ENCODE measurements around the gene SMTNL2. TPM values are rescaled to one million over a fixed set of nuclear protein-coding genes. Genes with fewer than 3 reads are reported as not detected.

The SMTNL2 gene
- total and polyA plus RNA-seq, 2 donors (not counting 1 experiment from before 2014, with no cell fraction given) = 0.17 to 0.99 TPM

- Histone ChIP-seq H3K4me2 (ENCODE audit: extremely low read depth, insufficient read depth, low read length) (no peak overlapping the region), H3K36me3 (ENCODE audit: control insufficient read depth, insufficient read depth, low read length) (peaks cover 21% of the 10 kb centered on the region), H3K9ac (ENCODE audit: insufficient read depth, low read length) (no peak overlapping the region), H4K20me1 (ENCODE audit: control insufficient read depth, extremely low read depth, insufficient read depth, low read length) (no peaks in the 10 kb centered on the region), H3K27me3 (ENCODE audit: control insufficient read depth, insufficient read depth, low read length) (no peaks in the 10 kb centered on the region), H2AFZ (ENCODE audit: low read length) (no peak overlapping the region), H3K4me3 (replicated peaks in 1 of 4; ENCODE audit: control extremely low read depth in 1 of 4, insufficient read depth in 1 of 4, low read depth in 3 of 4, low read length in 4 of 4) (no peak overlapping the region), H3K27ac (ENCODE audit: insufficient read depth, low read length) (no peak overlapping the region), H3K9me3 (ENCODE audit: control insufficient read depth, insufficient read depth, low read depth, low read length) (no peaks in the 10 kb centered on the region), H3K4me1 (ENCODE audit: control insufficient read depth, extremely low read depth, insufficient read depth, low read length) (no peaks in the 10 kb centered on the region), H3K79me2 (ENCODE audit: control insufficient read depth, insufficient read depth, low read length) (no peaks in the 10 kb centered on the region)
- TF ChIP-seq, protein P1, sequence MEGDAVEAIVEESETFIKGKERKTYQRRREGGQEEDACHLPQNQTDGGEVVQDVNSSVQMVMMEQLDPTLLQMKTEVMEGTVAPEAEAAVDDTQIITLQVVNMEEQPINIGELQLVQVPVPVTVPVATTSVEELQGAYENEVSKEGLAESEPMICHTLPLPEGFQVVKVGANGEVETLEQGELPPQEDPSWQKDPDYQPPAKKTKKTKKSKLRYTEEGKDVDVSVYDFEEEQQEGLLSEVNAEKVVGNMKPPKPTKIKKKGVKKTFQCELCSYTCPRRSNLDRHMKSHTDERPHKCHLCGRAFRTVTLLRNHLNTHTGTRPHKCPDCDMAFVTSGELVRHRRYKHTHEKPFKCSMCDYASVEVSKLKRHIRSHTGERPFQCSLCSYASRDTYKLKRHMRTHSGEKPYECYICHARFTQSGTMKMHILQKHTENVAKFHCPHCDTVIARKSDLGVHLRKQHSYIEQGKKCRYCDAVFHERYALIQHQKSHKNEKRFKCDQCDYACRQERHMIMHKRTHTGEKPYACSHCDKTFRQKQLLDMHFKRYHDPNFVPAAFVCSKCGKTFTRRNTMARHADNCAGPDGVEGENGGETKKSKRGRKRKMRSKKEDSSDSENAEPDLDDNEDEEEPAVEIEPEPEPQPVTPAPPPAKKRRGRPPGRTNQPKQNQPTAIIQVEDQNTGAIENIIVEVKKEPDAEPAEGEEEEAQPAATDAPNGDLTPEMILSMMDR (conservative IDR thresholded peaks at IDR 0.05 in 1 of 2, IDR thresholded peaks at IDR 0.05 in 1 of 2; ENCODE audit: low read depth in 1 of 2, low read length in 2 of 2) = no peak
- TF ChIP-seq EZH2 (IDR thresholded peaks at IDR 0.05; ENCODE audit: low read length, missing control alignments) = no peak
- no peak for DNase-seq (ENCODE audit: low read depth in 2 of 2)
Measured at GRCh38 chr17:4538236-4539002, 45.9 kb upstream of the SMTNL2 start.

- no peak overlapping the region for H3K9ac ChIP-seq (ENCODE audit: insufficient read depth, low read length)
- H3K4me3 ChIP-seq (replicated peaks in 1 of 4; ENCODE audit: control extremely low read depth in 1 of 4, insufficient read depth in 1 of 4, low read depth in 3 of 4, low read length in 4 of 4) = no peak overlapping the region
- no peak overlapping the region for H2AFZ ChIP-seq (ENCODE audit: low read length)
- TF ChIP-seq, protein P1 (conservative IDR thresholded peaks at IDR 0.05 in 1 of 2, IDR thresholded peaks at IDR 0.05 in 1 of 2; ENCODE audit: low read depth in 1 of 2, low read length in 2 of 2) = no peak
- TF ChIP-seq EZH2 (IDR thresholded peaks at IDR 0.05; ENCODE audit: low read length, missing control alignments) = no peak
- no peak overlapping the region for H3K27ac ChIP-seq (ENCODE audit: insufficient read depth, low read length)
- H3K9me3 ChIP-seq (ENCODE audit: control insufficient read depth, insufficient read depth, low read depth, low read length) = no peaks in the 10 kb centered on the region
- H3K27me3 ChIP-seq (ENCODE audit: control insufficient read depth, insufficient read depth, low read length) = no peaks in the 10 kb centered on the region
- no peak overlapping the region for H3K4me2 ChIP-seq (ENCODE audit: extremely low read depth, insufficient read depth, low read length)
- no peaks in the 10 kb centered on the region for H3K79me2 ChIP-seq (ENCODE audit: control insufficient read depth, insufficient read depth, low read length)
- H4K20me1 ChIP-seq (ENCODE audit: control insufficient read depth, extremely low read depth, insufficient read depth, low read length) = no peaks in the 10 kb centered on the region
- DNase-seq (ENCODE audit: low read depth in 2 of 2) = no peak
- H3K36me3 ChIP-seq (ENCODE audit: control insufficient read depth, insufficient read depth, low read length) = peaks cover 21% of the 10 kb centered on the region
- H3K4me1 ChIP-seq (ENCODE audit: control insufficient read depth, extremely low read depth, insufficient read depth, low read length) = no peaks in the 10 kb centered on the region
Measured at GRCh38 chr17:4539025-4539424, 45.3 kb upstream of the SMTNL2 start.

GRCh38 chr17:4539576-4540223 is 44.6 kb upstream of the SMTNL2 start:
- H3K4me2 ChIP-seq (ENCODE audit: extremely low read depth, insufficient read depth, low read length) = no peak overlapping the region
- no peak overlapping the region for H3K9ac ChIP-seq (ENCODE audit: insufficient read depth, low read length)
- H3K27ac ChIP-seq (ENCODE audit: insufficient read depth, low read length) = no peak overlapping the region
- peaks cover 24% of the 10 kb centered on the region for H3K36me3 ChIP-seq (ENCODE audit: control insufficient read depth, insufficient read depth, low read length)
- H4K20me1 ChIP-seq (ENCODE audit: control insufficient read depth, extremely low read depth, insufficient read depth, low read length) = no peaks in the 10 kb centered on the region
- no peak overlapping the region for H2AFZ ChIP-seq (ENCODE audit: low read length)
- H3K4me3 ChIP-seq (replicated peaks in 1 of 4; ENCODE audit: control extremely low read depth in 1 of 4, insufficient read depth in 1 of 4, low read depth in 3 of 4, low read length in 4 of 4) = no peak overlapping the region
- no peaks in the 10 kb centered on the region for H3K9me3 ChIP-seq (ENCODE audit: control insufficient read depth, insufficient read depth, low read depth, low read length)
- TF ChIP-seq, protein P1 (conservative IDR thresholded peaks at IDR 0.05 in 1 of 2, IDR thresholded peaks at IDR 0.05 in 1 of 2; ENCODE audit: low read depth in 1 of 2, low read length in 2 of 2) = no peak
- no peak for TF ChIP-seq EZH2 (IDR thresholded peaks at IDR 0.05; ENCODE audit: low read length, missing control alignments)
- H3K27me3 ChIP-seq (ENCODE audit: control insufficient read depth, insufficient read depth, low read length) = no peaks in the 10 kb centered on the region
- no peak for DNase-seq (ENCODE audit: low read depth in 2 of 2)
- no peaks in the 10 kb centered on the region for H3K4me1 ChIP-seq (ENCODE audit: control insufficient read depth, extremely low read depth, insufficient read depth, low read length)
- H3K79me2 ChIP-seq (ENCODE audit: control insufficient read depth, insufficient read depth, low read length) = no peaks in the 10 kb centered on the region
